HepG2 (cell line): ENCODE data around the gene PSMB2. TPM values are rescaled to one million over a fixed set of nuclear protein-coding genes. Genes with fewer than 3 reads are reported as not detected.

ENCODE experiments used
- EHMT2 ChIP-seq: fragments of 200-600 bp; sonication (generic); IDR thresholded peaks from 2 replicates; pipeline ENCODE4 v1.7.0; 2017; ENCODE audit warnings: antibody characterized with exemption, low read depth, low read length, borderline replicate concordance
- GLI4 ChIP-seq: sonication (generic); formaldehyde crosslinking; IDR thresholded peaks from 2 replicates; pipeline ENCODE4 v1.5.1; 2020; ENCODE audit warnings: missing genetic modification reagents, mild to moderate bottlenecking, moderate library complexity, borderline replicate concordance
- GZF1 ChIP-seq: sonication (generic); formaldehyde crosslinking; IDR thresholded peaks from 2 replicates; pipeline ENCODE4 v1.5.1; 2020; ENCODE audit warnings: mild to moderate bottlenecking, missing genetic modification reagents
- REL ChIP-seq: sonication (generic); formaldehyde crosslinking; conservative IDR thresholded peaks from 2 replicates; pipeline ENCODE4 v1.8.0; 2022; ENCODE audit warnings: mild to moderate bottlenecking, missing genetic modification reagents, moderate library complexity
- RERE ChIP-seq: IDR thresholded peaks from 2 replicates; pipeline ENCODE4 v1.6.1; 2016; ENCODE audit warnings: low read depth, missing genetic modification reagents, missing compliant biosample characterization
- REST ChIP-seq, 2 experiments: IDR thresholded peaks; 2 replicates each; pipeline ENCODE4 v1.6.1; 2011 to 2012; ENCODE audit warnings: low read length in 2 of 2, borderline replicate concordance in 1 of 2, low read depth in 1 of 2, mild to moderate bottlenecking in 1 of 2, moderate library complexity in 1 of 2
- SMARCE1 ChIP-seq: fragments of 450-650 bp; IDR thresholded peaks from 2 replicates; pipeline ENCODE4 v1.6.1; 2017; ENCODE audit warnings: borderline replicate concordance
- TCF12 ChIP-seq, 2 experiments: fragments of 450-650 bp in 1 of 2; sonication (generic) in 1 of 2; formaldehyde crosslinking in 1 of 2; IDR thresholded peaks; 2 replicates each; pipeline versions ENCODE4 v1.6.1 to v1.8.0; 2017 to 2022; ENCODE audit warnings: antibody characterized with exemption in 1 of 2, mild to moderate bottlenecking in 1 of 2, missing genetic modification reagents in 1 of 2, moderate library complexity in 1 of 2
- ZBTB44 ChIP-seq: sonication (generic); formaldehyde crosslinking; IDR thresholded peaks from 2 replicates; pipeline ENCODE4 v1.4.0; 2020; ENCODE audit warnings: missing genetic modification reagents
- ZFP37 ChIP-seq: sonication (generic); formaldehyde crosslinking; IDR thresholded peaks from 2 replicates; pipeline ENCODE4 v1.4.0; 2020; ENCODE audit warnings: missing genetic modification reagents, borderline replicate concordance
- ZKSCAN1 ChIP-seq: fragments of 150-350 bp; IDR thresholded peaks from 2 replicates; pipeline ENCODE4 v1.6.1; 2014; ENCODE audit warnings: low read length
- ZNF234 ChIP-seq: sonication (generic); formaldehyde crosslinking; conservative IDR thresholded peaks from 2 replicates; pipeline ENCODE4 v1.5.1; 2020; ENCODE audit warnings: mild to moderate bottlenecking, missing genetic modification reagents
- ZNF280B ChIP-seq: sonication (generic); formaldehyde crosslinking; IDR thresholded peaks from 2 replicates; pipeline ENCODE4 v1.5.0; 2020; ENCODE audit warnings: missing genetic modification reagents, mild to moderate bottlenecking, borderline replicate concordance
- polyA plus RNA-seq, 8 experiments: library from polyadenylated mRNA; depleted of rRNA in 3 of 8; stranded (reverse) in 7 of 8; unstranded in 1 of 8; fragments of >200 nt; fragmentation: Illumina TruSeq in 4 of 8; extraction: Trizol in 4 of 8; gene quantifications; 2 replicates each; pipeline versions ENCODE4 v1.2.1 to v1.2.3, GENCODE V29; 2011 to 2016; ENCODE audit warnings: low read depth in 4 of 8, missing spikeins in 1 of 8, mixed read lengths in 1 of 8; ENCODE audit not compliant: insufficient read depth in 1 of 8
- total RNA-seq, 5 experiments: library from RNA; depleted of rRNA; stranded (reverse); fragments of >200 nt; fragmentation: Illumina TruSeq; extraction: Trizol; gene quantifications; 2 replicates each; pipeline ENCODE4 v1.2.3, GENCODE V29; 2016; ENCODE audit warnings: low read depth in 1 of 5

The PSMB2 gene
- total and polyA plus RNA-seq, 2 of the 13 experiments (the other 11 are each of a cell fraction or from before 2014, with no cell fraction given): 60.6 to 62.2 TPM

- no peak for TF ChIP-seq RERE (CRISPR knock-in tag)
- no peak for TF ChIP-seq ZKSCAN1
- TF ChIP-seq REST (IDR thresholded peaks at IDR 0.05; ENCODE audit: borderline replicate concordance in 1 of 2, low read depth in 1 of 2, low read length in 2 of 2): peak; percentile 61 to 93
- TF ChIP-seq SMARCE1: no peak
- no peak for TF ChIP-seq GZF1 (CRISPR knock-in tag)
- no peak for TF ChIP-seq ZNF280B (CRISPR knock-in tag)
- TF ChIP-seq EHMT2: peak; percentile 95
- no peak for TF ChIP-seq GLI4 (CRISPR knock-in tag)
- TF ChIP-seq ZFP37 (CRISPR knock-in tag): 0 out of 2 replicates have a peak, but pooled peaks have one; percentile 33
- TF ChIP-seq ZNF234 (CRISPR knock-in tag): no peak
- no peak for TF ChIP-seq TCF12 (IDR thresholded peaks at IDR 0.05)
- no peak for TF ChIP-seq TCF12 (CRISPR knock-in tag; IDR thresholded peaks at IDR 0.05)
- TF ChIP-seq REL: no peak
- TF ChIP-seq ZBTB44 (CRISPR knock-in tag): 0 out of 2 replicates have a peak, but pooled peaks have one; percentile 53
These were observed 19.5 kb upstream of the PSMB2 start (continued) for GRCh38 chr1:35660581-35661473.
